Endothelial cell (in vitro differentiated cells): Measurements from ENCODE around the gene ADARB2. TPM values are rescaled to one million over a fixed set of nuclear protein-coding genes. Genes with fewer than 3 reads are reported as not detected.
A peak's percentile ranks its signal among the peaks of the same experiment; 100 is the strongest.

Source experiments
- DNase-seq: peaks from one replicate; pipeline ENCODE4 v3.0.0; 2021; ENCODE audit warnings: low spot score
- H3K27ac Mint-ChIP-seq: one replicate; pipeline ENCODE4 v1.8.0; 2021; ENCODE audit warnings: mixed read lengths, inconsistent platforms; ENCODE audit not compliant: unreplicated experiment
- H3K27me3 Mint-ChIP-seq: one replicate; pipeline ENCODE4 v1.8.0; 2021; ENCODE audit warnings: mild to moderate bottlenecking, moderate library complexity, mixed read lengths, inconsistent platforms; ENCODE audit not compliant: unreplicated experiment
- H3K36me3 Mint-ChIP-seq: one replicate; pipeline ENCODE4 v1.8.0; 2021; ENCODE audit warnings: mild to moderate bottlenecking, low read depth, mixed read lengths, inconsistent platforms; ENCODE audit not compliant: unreplicated experiment
- H3K4me1 Mint-ChIP-seq: one replicate; pipeline ENCODE4 v1.8.0; 2021; ENCODE audit warnings: mild to moderate bottlenecking, mixed read lengths, inconsistent platforms; ENCODE audit not compliant: unreplicated experiment
- H3K4me3 Mint-ChIP-seq: one replicate; pipeline ENCODE4 v1.8.0; 2021; ENCODE audit warnings: mild to moderate bottlenecking, mixed read lengths, inconsistent platforms; ENCODE audit not compliant: unreplicated experiment
- H3K9me3 Mint-ChIP-seq: one replicate; pipeline ENCODE4 v1.8.0; 2021; ENCODE audit warnings: mixed read lengths, inconsistent platforms; ENCODE audit not compliant: unreplicated experiment
- total RNA-seq: library from RNA; stranded (reverse); fragmentation: NEBNext Ultra II Directional; extraction: Animal tissue kit (Norgen Biotek cat#: 25700); gene quantifications from one replicate; pipeline ENCODE4 v1.2.1, GENCODE V29; 2021; ENCODE audit not compliant: unreplicated experiment
- TF ChIP-seq, protein P1 (sequence below): fragments of 200-600 bp; sonication (generic); IDR thresholded peaks from one replicate; pipeline ENCODE4 v1.5.0; 2021; ENCODE audit warnings: antibody characterized with exemption; ENCODE audit not compliant: unreplicated experiment

The ADARB2 gene
- total RNA-seq, 1 donor from 2014 or later = 54.9 TPM

DNA sequence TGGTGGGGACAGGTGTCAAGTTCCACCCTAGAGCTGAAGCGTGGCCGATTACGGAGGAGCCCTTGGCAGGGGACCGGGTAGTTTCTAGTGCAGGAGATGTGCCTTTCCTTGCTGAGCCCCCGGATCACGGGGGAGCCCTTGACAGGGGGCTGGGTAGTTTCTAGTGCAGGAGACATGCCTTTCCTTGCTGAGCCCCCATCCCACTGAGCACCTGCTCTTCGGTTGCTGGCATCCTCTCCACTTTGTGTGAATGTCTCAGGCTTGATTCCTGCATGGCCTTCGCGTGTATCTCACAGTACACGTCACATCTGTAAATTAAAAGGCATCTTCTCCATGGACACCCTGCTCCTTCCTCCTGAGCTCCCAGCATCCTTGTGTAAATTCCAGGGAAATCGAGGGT, 263.5 kb downstream of the ADARB2 start:
- Mint-ChIP-seq H3K4me1 (peaks cover 13% of the 10 kb centered on the region), H3K4me3 (no peak overlapping the region), H3K36me3 (peaks cover 25% of the 10 kb centered on the region), H3K27me3 (peaks cover 9% of the 10 kb centered on the region), H3K9me3 (no peaks in the 10 kb centered on the region), H3K27ac (no peak overlapping the region)
- no peak for DNase-seq
- TF ChIP-seq, protein P1, sequence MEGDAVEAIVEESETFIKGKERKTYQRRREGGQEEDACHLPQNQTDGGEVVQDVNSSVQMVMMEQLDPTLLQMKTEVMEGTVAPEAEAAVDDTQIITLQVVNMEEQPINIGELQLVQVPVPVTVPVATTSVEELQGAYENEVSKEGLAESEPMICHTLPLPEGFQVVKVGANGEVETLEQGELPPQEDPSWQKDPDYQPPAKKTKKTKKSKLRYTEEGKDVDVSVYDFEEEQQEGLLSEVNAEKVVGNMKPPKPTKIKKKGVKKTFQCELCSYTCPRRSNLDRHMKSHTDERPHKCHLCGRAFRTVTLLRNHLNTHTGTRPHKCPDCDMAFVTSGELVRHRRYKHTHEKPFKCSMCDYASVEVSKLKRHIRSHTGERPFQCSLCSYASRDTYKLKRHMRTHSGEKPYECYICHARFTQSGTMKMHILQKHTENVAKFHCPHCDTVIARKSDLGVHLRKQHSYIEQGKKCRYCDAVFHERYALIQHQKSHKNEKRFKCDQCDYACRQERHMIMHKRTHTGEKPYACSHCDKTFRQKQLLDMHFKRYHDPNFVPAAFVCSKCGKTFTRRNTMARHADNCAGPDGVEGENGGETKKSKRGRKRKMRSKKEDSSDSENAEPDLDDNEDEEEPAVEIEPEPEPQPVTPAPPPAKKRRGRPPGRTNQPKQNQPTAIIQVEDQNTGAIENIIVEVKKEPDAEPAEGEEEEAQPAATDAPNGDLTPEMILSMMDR = no peak

DNA sequence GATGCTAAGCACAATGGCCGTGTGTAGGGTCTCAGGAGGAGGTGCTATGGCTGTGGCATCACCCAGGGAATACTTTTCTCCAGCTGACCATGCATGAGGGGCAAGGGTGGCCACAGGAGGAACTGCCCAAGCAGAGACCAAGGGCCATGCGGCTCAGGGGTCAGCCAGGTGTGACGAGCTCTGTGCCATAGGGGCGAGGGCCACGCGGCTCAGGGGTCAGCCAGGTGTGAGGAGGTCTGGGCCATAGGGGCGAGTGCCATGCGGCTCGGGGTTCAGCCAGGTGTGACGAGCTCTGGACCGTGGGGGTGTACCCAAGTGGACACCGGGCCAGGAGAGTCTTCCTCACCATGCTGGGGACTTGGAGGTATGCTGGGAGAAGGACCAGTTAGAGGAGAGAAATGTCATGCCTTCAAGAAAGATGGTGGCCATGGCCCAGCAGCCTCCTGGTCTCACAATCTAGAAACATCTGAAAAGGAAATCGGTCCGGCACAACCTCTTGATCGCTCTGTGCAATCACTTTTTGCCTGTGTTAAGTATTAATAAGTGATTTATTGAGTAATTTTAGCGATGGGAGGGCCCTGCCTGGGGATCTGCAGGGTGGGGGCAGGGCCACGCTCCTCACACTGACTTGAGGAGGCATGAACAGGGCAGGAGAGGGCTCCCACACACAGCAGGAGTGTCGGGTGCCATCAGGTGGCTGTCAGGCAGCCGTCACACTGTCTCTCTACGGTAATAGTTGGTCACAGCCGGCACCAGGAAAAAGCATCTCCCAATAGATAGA, 265.0 kb downstream of the ADARB2 start:
- Mint-ChIP-seq H3K27ac (no peak overlapping the region), H3K27me3 (peaks cover 6% of the 10 kb centered on the region), H3K9me3 (no peaks in the 10 kb centered on the region), H3K36me3 (peaks cover 13% of the 10 kb centered on the region), H3K4me3 (no peak overlapping the region), H3K4me1 (peaks cover 16% of the 10 kb centered on the region)
- TF ChIP-seq, protein P1 = no peak
- DNase-seq = no peak

DNA sequence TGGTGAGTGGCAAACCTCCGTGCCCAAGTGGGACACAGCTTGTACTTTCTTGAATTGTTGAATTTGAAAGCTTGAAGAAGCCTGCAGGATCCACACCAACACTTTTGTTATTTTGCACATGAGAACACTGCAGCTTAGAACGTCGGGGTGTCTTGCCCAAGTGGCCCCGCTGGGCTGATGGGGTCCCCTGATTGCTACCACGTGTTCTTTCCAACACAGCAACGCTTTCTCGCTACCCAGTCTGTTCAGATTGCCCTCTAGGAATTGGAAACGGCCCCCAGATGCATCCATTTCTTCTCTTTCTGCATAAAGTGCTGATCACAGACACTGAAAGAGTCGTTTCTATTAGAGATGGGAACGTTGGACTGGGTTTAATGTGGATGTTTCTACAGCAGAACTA, 268.5 kb downstream of the ADARB2 start:
- H3K9me3 Mint-ChIP-seq = no peaks in the 10 kb centered on the region
- H3K36me3 Mint-ChIP-seq = peaks cover 8% of the 10 kb centered on the region
- peaks cover 5% of the 10 kb centered on the region for H3K4me1 Mint-ChIP-seq
- peaks cover 6% of the 10 kb centered on the region for H3K27me3 Mint-ChIP-seq
- TF ChIP-seq, protein P1 = no peak
- no peak overlapping the region for H3K4me3 Mint-ChIP-seq
- no peak overlapping the region for H3K27ac Mint-ChIP-seq
- DNase-seq = no peak

DNA sequence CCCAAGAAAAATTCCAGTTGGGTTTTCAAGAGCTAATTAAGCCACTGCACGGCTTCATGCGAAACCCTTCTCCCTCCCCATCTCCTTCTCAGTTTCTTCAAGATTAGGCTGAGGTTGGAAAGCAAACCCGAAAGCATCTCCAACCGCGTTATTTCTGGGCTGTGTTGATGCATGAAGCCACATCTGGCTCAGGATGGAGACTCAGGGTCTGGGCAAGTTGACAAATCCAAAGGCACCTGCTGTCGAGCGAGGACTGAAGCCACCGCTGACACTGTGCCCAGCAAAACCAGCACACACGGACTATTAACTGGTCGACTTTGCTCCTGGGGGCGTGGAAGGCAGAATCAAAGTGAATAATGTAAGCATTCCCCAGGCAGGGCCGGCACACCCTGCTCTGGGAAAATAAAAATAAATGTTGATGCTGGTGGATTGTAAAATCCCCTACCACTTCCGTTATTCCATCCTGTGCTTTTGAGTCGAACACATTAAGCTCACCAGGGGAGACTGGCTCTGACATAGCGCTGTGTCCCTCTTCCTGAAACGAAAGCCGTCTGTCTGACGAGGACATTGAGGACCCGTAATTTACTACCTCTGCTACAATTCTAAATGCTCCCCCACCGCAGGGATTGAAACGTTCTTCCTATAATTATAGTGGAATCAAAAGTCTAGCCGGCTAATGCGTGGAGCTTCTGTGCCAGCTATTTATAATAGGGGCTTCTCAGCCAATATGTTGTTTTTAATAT, 269.8 kb downstream of the ADARB2 start:
- Mint-ChIP-seq H3K4me3 (no peak overlapping the region), H3K27me3 (peaks cover 4% of the 10 kb centered on the region), H3K4me1 (peaks cover 5% of the 10 kb centered on the region), H3K36me3 (peaks cover 5% of the 10 kb centered on the region), H3K9me3 (no peaks in the 10 kb centered on the region), H3K27ac (peak overlapping the region; percentile 16)
- no peak for DNase-seq
- TF ChIP-seq, protein P1 = no peak
